ENCODE results near the gene LGALS9B. TPM values are rescaled to one million over a fixed set of nuclear protein-coding genes. Genes with fewer than 3 reads are reported as not detected.
A peak's percentile ranks its signal among the peaks of the same experiment; 100 is the strongest.
"Not testable (repeated sequence)": the region's sequence is repeated elsewhere in the genome, so short reads cannot be mapped to it uniquely, and the experiment has no call there.

LGALS9B gene

GRCh38 chr17:20415479-20415878 is 51.9 kb downstream of the LGALS9B start:
- not testable (repeated sequence) for H3K79me1 ChIP-seq (replicated peaks; ENCODE audit: low read length, poor library complexity, severe bottlenecking); H3K9me3 ChIP-seq (ENCODE audit: control insufficient read depth, low read length); H3K27me3 ChIP-seq (ENCODE audit: control insufficient read depth in 1 of 2, insufficient read depth in 1 of 2, low read length in 2 of 2); H2BK5ac ChIP-seq (ENCODE audit: low read depth, low read length, poor library complexity, severe bottlenecking); H2AFZ ChIP-seq (ENCODE audit: low read depth, low read length); H2BK12ac ChIP-seq (ENCODE audit: low read length in 2 of 2); H3K18ac ChIP-seq (ENCODE audit: low read depth in 1 of 2, low read length in 2 of 2); H3K36me3 ChIP-seq (ENCODE audit: control insufficient read depth in 1 of 2, insufficient read depth in 2 of 2, low read depth in 1 of 2, low read length in 2 of 2); H3K4me3 ChIP-seq (ENCODE audit: insufficient read depth in 1 of 2, low read depth in 1 of 2, low read length in 2 of 2); H3K4me1 ChIP-seq (ENCODE audit: control insufficient read depth, insufficient read depth, low read depth, low read length); DNase-seq; H3K14ac ChIP-seq (ENCODE audit: low read length in 2 of 2); H3K4me2 ChIP-seq (ENCODE audit: low read length, poor library complexity, severe bottlenecking); H2AK5ac ChIP-seq (ENCODE audit: low read length, severe bottlenecking); H3K4ac ChIP-seq (ENCODE audit: low read depth in 1 of 2, low read length in 2 of 2); H3K23ac ChIP-seq (ENCODE audit: low read length in 2 of 2); H2BK15ac ChIP-seq (ENCODE audit: low read depth, poor library complexity, severe bottlenecking); H3K9ac ChIP-seq (ENCODE audit: low read length); H4K91ac ChIP-seq (ENCODE audit: low read length); H4K8ac ChIP-seq (ENCODE audit: low read length); H3K27ac ChIP-seq (ENCODE audit: low read length, poor library complexity, severe bottlenecking); H2BK120ac ChIP-seq (ENCODE audit: low read depth, low read length)
- WGBS: no CpG with 5 or more reads among the region's 5 CpGs

GRCh38 chr17:20401306-20402022 is 65.9 kb downstream of the LGALS9B start:
- H3K23ac ChIP-seq (ENCODE audit: low read length in 2 of 2); H3K79me1 ChIP-seq (replicated peaks; ENCODE audit: low read length, poor library complexity, severe bottlenecking); H3K4me3 ChIP-seq (ENCODE audit: insufficient read depth in 1 of 2, low read depth in 1 of 2, low read length in 2 of 2); H3K36me3 ChIP-seq (ENCODE audit: control insufficient read depth in 1 of 2, insufficient read depth in 2 of 2, low read depth in 1 of 2, low read length in 2 of 2); DNase-seq; H3K14ac ChIP-seq (ENCODE audit: low read length in 2 of 2); H3K9ac ChIP-seq (ENCODE audit: low read length); H2BK5ac ChIP-seq (ENCODE audit: low read depth, low read length, poor library complexity, severe bottlenecking); H3K18ac ChIP-seq (ENCODE audit: low read depth in 1 of 2, low read length in 2 of 2); H3K27ac ChIP-seq (ENCODE audit: low read length, poor library complexity, severe bottlenecking); H2BK15ac ChIP-seq (ENCODE audit: low read depth, poor library complexity, severe bottlenecking); H2BK120ac ChIP-seq (ENCODE audit: low read depth, low read length); H3K4ac ChIP-seq (ENCODE audit: low read depth in 1 of 2, low read length in 2 of 2); H3K4me2 ChIP-seq (ENCODE audit: low read length, poor library complexity, severe bottlenecking); H3K9me3 ChIP-seq (ENCODE audit: control insufficient read depth, low read length); H3K4me1 ChIP-seq (ENCODE audit: control insufficient read depth, insufficient read depth, low read depth, low read length); H4K8ac ChIP-seq (ENCODE audit: low read length); H2AK5ac ChIP-seq (ENCODE audit: low read length, severe bottlenecking); H2BK12ac ChIP-seq (ENCODE audit: low read length in 2 of 2); H2AFZ ChIP-seq (ENCODE audit: low read depth, low read length); H4K91ac ChIP-seq (ENCODE audit: low read length); H3K27me3 ChIP-seq (ENCODE audit: control insufficient read depth in 1 of 2, insufficient read depth in 1 of 2, low read length in 2 of 2): not testable (repeated sequence)
- no CpG with 5 or more reads among the region's 5 CpGs for WGBS

GRCh38 chr17:20400559-20401305 is 66.6 kb downstream of the LGALS9B start:
- H3K79me1 ChIP-seq (replicated peaks; ENCODE audit: low read length, poor library complexity, severe bottlenecking); H2AFZ ChIP-seq (ENCODE audit: low read depth, low read length); H3K4ac ChIP-seq (ENCODE audit: low read depth in 1 of 2, low read length in 2 of 2); H3K4me1 ChIP-seq (ENCODE audit: control insufficient read depth, insufficient read depth, low read depth, low read length); H4K91ac ChIP-seq (ENCODE audit: low read length); H3K9me3 ChIP-seq (ENCODE audit: control insufficient read depth, low read length); H3K27ac ChIP-seq (ENCODE audit: low read length, poor library complexity, severe bottlenecking); H3K4me3 ChIP-seq (ENCODE audit: insufficient read depth in 1 of 2, low read depth in 1 of 2, low read length in 2 of 2); H2BK12ac ChIP-seq (ENCODE audit: low read length in 2 of 2); H2AK5ac ChIP-seq (ENCODE audit: low read length, severe bottlenecking); H3K23ac ChIP-seq (ENCODE audit: low read length in 2 of 2); H2BK15ac ChIP-seq (ENCODE audit: low read depth, poor library complexity, severe bottlenecking); H3K4me2 ChIP-seq (ENCODE audit: low read length, poor library complexity, severe bottlenecking); H4K8ac ChIP-seq (ENCODE audit: low read length); H3K18ac ChIP-seq (ENCODE audit: low read depth in 1 of 2, low read length in 2 of 2); H3K27me3 ChIP-seq (ENCODE audit: control insufficient read depth in 1 of 2, insufficient read depth in 1 of 2, low read length in 2 of 2); H3K36me3 ChIP-seq (ENCODE audit: control insufficient read depth in 1 of 2, insufficient read depth in 2 of 2, low read depth in 1 of 2, low read length in 2 of 2); H3K14ac ChIP-seq (ENCODE audit: low read length in 2 of 2); H2BK120ac ChIP-seq (ENCODE audit: low read depth, low read length); H3K9ac ChIP-seq (ENCODE audit: low read length); H2BK5ac ChIP-seq (ENCODE audit: low read depth, low read length, poor library complexity, severe bottlenecking): not testable (repeated sequence)
- DNase-seq: peak; percentile 14
- 100% methylated on average over 1 of the region's 8 CpGs for WGBS

Small RNA genes within 50 kb of the gene (small RNA-seq; reads per million reads assigned to genes)
- not detected for gene YWHAEP3 (ENCODE audit: low read depth)

All from mesenchymal stem cell (in vitro differentiated cells and primary cell).